Mesenchymal stem cell (in vitro differentiated cells and primary cell): Measurements from ENCODE around the gene TBC1D22A.
A peak's percentile ranks its signal among the peaks of the same experiment; 100 is the strongest.

Source experiments
- DNase-seq: peaks from one replicate; pipeline ENCODE4 v3.0.0-alpha.2; 2013
- H2AFZ ChIP-seq: one replicate; pipeline ENCODE4 v1.6.1; 2013; ENCODE audit warnings: low read depth, mild to moderate bottlenecking, control low read depth, inconsistent platforms, low read length, moderate library complexity
- H2AK5ac ChIP-seq: 2 replicates; pipeline ENCODE4 v1.6.1; 2013; ENCODE audit warnings: low read length, moderate library complexity, mild to moderate bottlenecking, inconsistent platforms; ENCODE audit not compliant: severe bottlenecking
- H2BK120ac ChIP-seq: one replicate; pipeline ENCODE4 v1.6.1; 2013; ENCODE audit warnings: low read depth, mild to moderate bottlenecking, inconsistent platforms, low read length, moderate library complexity
- H2BK12ac ChIP-seq, 2 experiments: one replicate each; pipeline ENCODE4 v1.6.1; 2013; ENCODE audit warnings: inconsistent platforms in 2 of 2, low read length in 2 of 2, mild to moderate bottlenecking in 2 of 2, moderate library complexity in 2 of 2, control low read depth in 1 of 2
- H2BK15ac ChIP-seq: one replicate; pipeline ENCODE4 v1.6.1; 2013; ENCODE audit warnings: mild to moderate bottlenecking, low read depth, inconsistent platforms; ENCODE audit not compliant: poor library complexity, severe bottlenecking
- H2BK5ac ChIP-seq: 2 replicates; pipeline ENCODE4 v1.6.1; 2013; ENCODE audit warnings: low read depth, mild to moderate bottlenecking, low read length, control low read depth, inconsistent platforms; ENCODE audit not compliant: poor library complexity, severe bottlenecking
- H3K14ac ChIP-seq, 2 experiments: one replicate each; pipeline ENCODE4 v1.6.1; 2013; ENCODE audit warnings: inconsistent platforms in 2 of 2, low read length in 2 of 2, control low read depth in 1 of 2, mild to moderate bottlenecking in 1 of 2, moderate library complexity in 1 of 2
- H3K18ac ChIP-seq, 2 experiments: one replicate each; pipeline ENCODE4 v1.6.1; 2013; ENCODE audit warnings: inconsistent platforms in 2 of 2, low read length in 2 of 2, control low read depth in 1 of 2, low read depth in 1 of 2, mild to moderate bottlenecking in 1 of 2
- H3K23ac ChIP-seq, 2 experiments: one replicate each; pipeline ENCODE4 v1.6.1; 2013; ENCODE audit warnings: inconsistent platforms in 2 of 2, low read length in 2 of 2, mild to moderate bottlenecking in 2 of 2, moderate library complexity in 2 of 2, control low read depth in 1 of 2
- H3K27ac ChIP-seq: 2 replicates; pipeline ENCODE4 v1.5.1; 2013; ENCODE audit warnings: mild to moderate bottlenecking, moderate library complexity, low read length, control low read depth, inconsistent platforms; ENCODE audit not compliant: poor library complexity, severe bottlenecking
- H3K27me3 ChIP-seq, 2 experiments: 2 replicates each; pipeline versions ENCODE4 v1.6.1 to v1.7.0; 2013; ENCODE audit warnings: low read length in 2 of 2, mild to moderate bottlenecking in 2 of 2, moderate library complexity in 2 of 2, control low read depth in 1 of 2, inconsistent platforms in 1 of 2; ENCODE audit not compliant: control insufficient read depth in 1 of 2, insufficient read depth in 1 of 2
- H3K36me3 ChIP-seq, 2 experiments: 2 replicates each; pipeline versions ENCODE4 v1.6.1 to v1.7.0; 2013; ENCODE audit warnings: low read length in 2 of 2, control low read depth in 1 of 2, inconsistent platforms in 1 of 2, low read depth in 1 of 2, mild to moderate bottlenecking in 1 of 2; ENCODE audit not compliant: insufficient read depth in 2 of 2, control insufficient read depth in 1 of 2
- H3K4ac ChIP-seq, 2 experiments: one replicate each; pipeline ENCODE4 v1.6.1; 2013; ENCODE audit warnings: inconsistent platforms in 2 of 2, low read length in 2 of 2, mild to moderate bottlenecking in 2 of 2, moderate library complexity in 2 of 2, control low read depth in 1 of 2, low read depth in 1 of 2
- H3K4me1 ChIP-seq: 2 replicates; pipeline ENCODE4 v1.6.1; 2013; ENCODE audit warnings: low read depth, low read length, control low read depth; ENCODE audit not compliant: control insufficient read depth, insufficient read depth
- H3K4me2 ChIP-seq: 2 replicates; pipeline ENCODE4 v1.6.1; 2013; ENCODE audit warnings: low read length, mild to moderate bottlenecking, inconsistent platforms; ENCODE audit not compliant: poor library complexity, severe bottlenecking
- H3K4me3 ChIP-seq, 2 experiments: 2 replicates each; pipeline versions ENCODE4 v1.5.1 to v1.7.0; 2013; ENCODE audit warnings: low read length in 2 of 2, mild to moderate bottlenecking in 2 of 2, control low read depth in 1 of 2, low read depth in 1 of 2; ENCODE audit not compliant: insufficient read depth in 1 of 2
- H3K79me1 ChIP-seq: replicated peaks from 2 replicates; pipeline ENCODE4 v1.6.1; 2013; ENCODE audit warnings: mild to moderate bottlenecking, control low read depth, low read length, inconsistent platforms; ENCODE audit not compliant: poor library complexity, severe bottlenecking
- H3K9ac ChIP-seq: 2 replicates; pipeline ENCODE4 v1.7.0; 2013; ENCODE audit warnings: mild to moderate bottlenecking, low read length, moderate library complexity
- H3K9me3 ChIP-seq: 2 replicates; pipeline ENCODE4 v1.7.0; 2013; ENCODE audit warnings: mild to moderate bottlenecking, low read length; ENCODE audit not compliant: control insufficient read depth
- H4K8ac ChIP-seq: one replicate; pipeline ENCODE4 v1.6.1; 2013; ENCODE audit warnings: inconsistent platforms, mild to moderate bottlenecking, low read length, moderate library complexity
- H4K91ac ChIP-seq: one replicate; pipeline ENCODE4 v1.6.1; 2013; ENCODE audit warnings: mild to moderate bottlenecking, low read length, inconsistent platforms
- WGBS: methylation state at CpG from one replicate; pipeline ENCODE4 v1.1.7; 2013; ENCODE audit warnings: mixed read lengths; 5-methylcytosine and 5-hydroxymethylcytosine counted together

TBC1D22A gene

GRCh38 chr22:46954781-46955180, 192.3 kb downstream of the TBC1D22A start:
- WGBS, result over 99% methylated on average over 5 of the region's 7 CpGs
- Histone ChIP-seq H2BK12ac (no peak overlapping the region), H3K4me2 (no peak overlapping the region), H3K4me3 (no peak overlapping the region), H3K36me3 (peaks cover 5 to 35% of the 10 kb centered on the region in 2 experiments), H3K9me3 (no peaks in the 10 kb centered on the region), H3K9ac (no peak overlapping the region), H3K14ac (no peak overlapping the region), H3K27me3 (no peaks in the 10 kb centered on the region), H3K23ac (no peak overlapping the region), H3K79me1 (peaks cover 41% of the 10 kb centered on the region), H2AK5ac (no peak overlapping the region), H2AFZ (no peak overlapping the region), H2BK15ac (no peak overlapping the region), H4K91ac (no peak overlapping the region), H4K8ac (no peak overlapping the region), H2BK5ac (no peak overlapping the region), H3K4ac (no peak overlapping the region), H3K27ac (no peak overlapping the region), H3K4me1 (peaks cover under 1% of the 10 kb centered on the region), H2BK120ac (no peak overlapping the region), H3K18ac (no peak overlapping the region)
- no peak for DNase-seq

GRCh38 chr22:46956498-46957215, 194.2 kb downstream of the TBC1D22A start:
- no peak overlapping the region for H3K4ac ChIP-seq

GRCh38 chr22:46957521-46957920, 195.1 kb downstream of the TBC1D22A start:
- Histone ChIP-seq H2BK5ac (no peak overlapping the region), H2AK5ac (no peak overlapping the region), H3K36me3 (peaks cover 0 to 25% of the 10 kb centered on the region in 2 experiments), H2AFZ (no peak overlapping the region), H3K27ac (no peak overlapping the region), H3K9me3 (no peaks in the 10 kb centered on the region), H3K9ac (no peak overlapping the region), H3K27me3 (no peaks in the 10 kb centered on the region), H4K91ac (peak overlapping the region; percentile 78), H3K4ac (no peak overlapping the region), H3K23ac (no peak overlapping the region), H2BK15ac (no peak overlapping the region), H4K8ac (no peak overlapping the region), H3K79me1 (peaks cover 30% of the 10 kb centered on the region), H3K14ac (no peak overlapping the region), H3K4me3 (no peak overlapping the region), H3K4me2 (no peak overlapping the region), H3K18ac (no peak overlapping the region), H3K4me1 (no peaks in the 10 kb centered on the region), H2BK120ac (no peak overlapping the region), H2BK12ac (no peak overlapping the region)
- DNase-seq, result no peak
- 87% methylated on average over 12 of the region's 12 CpGs for WGBS

More at GRCh38 chr22:46956498-46957215, 194.2 kb downstream of the TBC1D22A start:
- H2AK5ac ChIP-seq, result no peak overlapping the region
- H2BK120ac ChIP-seq, result no peak overlapping the region
- H3K27ac ChIP-seq, result no peak overlapping the region
- no peak overlapping the region for H4K8ac ChIP-seq
- H3K27me3 ChIP-seq, result no peaks in the 10 kb centered on the region
- no peak overlapping the region for H2BK15ac ChIP-seq
- H3K4me2 ChIP-seq, result no peak overlapping the region
- H3K23ac ChIP-seq, result no peak overlapping the region
- no peak overlapping the region for H3K14ac ChIP-seq
- no peak overlapping the region for H4K91ac ChIP-seq
- 95% methylated on average over 19 of the region's 19 CpGs for WGBS
- H2BK5ac ChIP-seq, result no peak overlapping the region
- H2BK12ac ChIP-seq, result no peak overlapping the region
- H3K79me1 ChIP-seq, result peaks cover 34% of the 10 kb centered on the region
- no peak overlapping the region for H3K4me3 ChIP-seq
- H3K36me3 ChIP-seq, result peaks cover 0 to 29% of the 10 kb centered on the region in 2 experiments
- H3K9me3 ChIP-seq, result no peaks in the 10 kb centered on the region
- H3K18ac ChIP-seq, result no peak overlapping the region
- H3K9ac ChIP-seq, result no peak overlapping the region
- no peak for DNase-seq
- no peaks in the 10 kb centered on the region for H3K4me1 ChIP-seq
- H2AFZ ChIP-seq, result no peak overlapping the region

- Histone ChIP-seq H3K9me3 (no peaks in the 10 kb centered on the region), H3K4me2 (no peak overlapping the region), H3K4me3 (no peak overlapping the region), H3K14ac (no peak overlapping the region), H2AK5ac (no peak overlapping the region), H2BK5ac (no peak overlapping the region), H2BK12ac (no peak overlapping the region), H3K18ac (no peak overlapping the region), H2BK15ac (no peak overlapping the region), H4K91ac (no peak overlapping the region), H4K8ac (no peak overlapping the region), H2BK120ac (no peak overlapping the region), H3K4ac (no peak overlapping the region), H3K9ac (no peak overlapping the region), H3K27ac (no peak overlapping the region), H3K4me1 (no peaks in the 10 kb centered on the region), H3K23ac (no peak overlapping the region), H3K27me3 (no peaks in the 10 kb centered on the region), H3K36me3 (peaks cover 0 to 22% of the 10 kb centered on the region in 2 experiments), H2AFZ (no peak overlapping the region), H3K79me1 (peaks cover 26% of the 10 kb centered on the region)
- DNase-seq, result no peak
- 98% methylated on average over 10 of the region's 10 CpGs for WGBS
Measured at GRCh38 chr22:46958191-46958590, 195.7 kb downstream of the TBC1D22A start.
